NCI-H226 (cell line): ENCODE measurements around the gene OR4C45.
"Not testable (repeated sequence)": the region's sequence is repeated elsewhere in the genome, so short reads cannot be mapped to it uniquely, and the experiment has no call there.

Source experiments
- DNase-seq: peaks from one replicate; pipeline ENCODE4 v3.0.0-alpha.2; 2015

Gene OR4C45

GRCh38 chr11:50032574-50032973 lies at the start of gene OR4C45:
OR4C45 (plus strand) TSS chr11:50032874.
- no peak for DNase-seq

GRCh38 chr11:49995565-49995964 lies 37.1 kb upstream of the OR4C45 start:
- DNase-seq, result peak; percentile 3

- DNase-seq, result no peak
Measured at GRCh38 chr11:50030193-50030592, 2.5 kb upstream of the OR4C45 start.

GRCh38 chr11:50036239-50036638 lies 3.6 kb downstream of the OR4C45 start:
- not testable (repeated sequence) for DNase-seq

- DNase-seq, result no peak
Measured at GRCh38 chr11:50037251-50037650, 4.6 kb downstream of the OR4C45 start.

- no peak for DNase-seq
Measured at GRCh38 chr11:50044647-50045046, 12.0 kb downstream of the OR4C45 start.

- not testable (repeated sequence) for DNase-seq
Measured at GRCh38 chr11:50063056-50063455, 30.4 kb downstream of the OR4C45 start.

GRCh38 chr11:50070389-50070788 lies 37.7 kb downstream of the OR4C45 start:
- DNase-seq, result no peak

GRCh38 chr11:50071584-50072225 lies 39.0 kb downstream of the OR4C45 start:
- DNase-seq, result no peak

GRCh38 chr11:50072226-50073112 lies 39.8 kb downstream of the OR4C45 start:
- DNase-seq, result no peak

- DNase-seq, result no peak
Measured at GRCh38 chr11:50073113-50074105, 40.7 kb downstream of the OR4C45 start.

GRCh38 chr11:50074161-50074560 lies 41.5 kb downstream of the OR4C45 start:
- no peak for DNase-seq

GRCh38 chr11:50075856-50076255 lies 43.2 kb downstream of the OR4C45 start:
- no peak for DNase-seq

GRCh38 chr11:50077526-50077925 lies 44.9 kb downstream of the OR4C45 start:
- no peak for DNase-seq

- no peak for DNase-seq
Measured at GRCh38 chr11:50078001-50078400, 45.3 kb downstream of the OR4C45 start.

GRCh38 chr11:50078946-50079345 lies 46.3 kb downstream of the OR4C45 start:
- DNase-seq, result not testable (repeated sequence)

GRCh38 chr11:50080256-50080655 lies 47.6 kb downstream of the OR4C45 start:
- DNase-seq, result no peak
